Measurements from ENCODE around the gene VAV1.
"Not testable (repeated sequence)": the region's sequence is repeated elsewhere in the genome, so short reads cannot be mapped to it uniquely, and the experiment has no call there.

VAV1 gene

DNA sequence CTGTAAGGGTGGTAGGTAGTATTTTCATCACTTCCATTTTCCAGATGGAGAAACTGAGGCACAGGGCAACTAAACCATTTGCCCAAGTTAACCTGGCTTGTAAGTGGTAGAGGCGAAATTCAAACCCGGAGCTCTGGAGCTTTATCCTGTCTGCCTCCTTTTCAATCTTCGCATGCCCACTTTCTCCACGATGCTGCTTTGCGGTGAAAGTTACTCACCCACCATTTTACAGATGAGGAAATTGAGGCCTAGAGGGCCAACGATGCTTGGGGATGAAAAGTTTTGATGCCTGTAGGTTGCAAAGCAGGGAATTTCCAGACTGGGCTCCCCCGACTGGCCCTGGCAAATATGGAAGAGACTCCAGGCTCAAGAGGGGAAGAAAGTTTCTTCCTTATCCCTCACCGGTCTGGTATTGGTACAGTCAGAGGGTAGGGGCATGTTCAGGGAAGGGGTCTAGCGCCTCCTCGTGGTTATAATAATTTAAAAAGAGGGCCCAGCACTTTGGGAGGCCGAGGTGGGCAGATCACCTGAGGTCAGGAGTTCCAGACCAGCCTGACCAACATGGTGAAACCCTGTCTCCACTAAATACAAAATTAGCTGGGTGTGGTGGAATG is 3.4 kb upstream of the VAV1 start:
- Histone ChIP-seq H3K27me3 (ENCODE audit: insufficient read depth, low read depth, severe bottlenecking) (peaks cover 14% of the 10 kb centered on the region), H3K36me3 (no peaks in the 10 kb centered on the region), H3K27ac (no peak overlapping the region), H3K4me3 (ENCODE audit: low read depth, low read length) (no peak overlapping the region), H3K9me3 (ENCODE audit: severe bottlenecking) (no peaks in the 10 kb centered on the region)
- TF ChIP-seq, protein P1, sequence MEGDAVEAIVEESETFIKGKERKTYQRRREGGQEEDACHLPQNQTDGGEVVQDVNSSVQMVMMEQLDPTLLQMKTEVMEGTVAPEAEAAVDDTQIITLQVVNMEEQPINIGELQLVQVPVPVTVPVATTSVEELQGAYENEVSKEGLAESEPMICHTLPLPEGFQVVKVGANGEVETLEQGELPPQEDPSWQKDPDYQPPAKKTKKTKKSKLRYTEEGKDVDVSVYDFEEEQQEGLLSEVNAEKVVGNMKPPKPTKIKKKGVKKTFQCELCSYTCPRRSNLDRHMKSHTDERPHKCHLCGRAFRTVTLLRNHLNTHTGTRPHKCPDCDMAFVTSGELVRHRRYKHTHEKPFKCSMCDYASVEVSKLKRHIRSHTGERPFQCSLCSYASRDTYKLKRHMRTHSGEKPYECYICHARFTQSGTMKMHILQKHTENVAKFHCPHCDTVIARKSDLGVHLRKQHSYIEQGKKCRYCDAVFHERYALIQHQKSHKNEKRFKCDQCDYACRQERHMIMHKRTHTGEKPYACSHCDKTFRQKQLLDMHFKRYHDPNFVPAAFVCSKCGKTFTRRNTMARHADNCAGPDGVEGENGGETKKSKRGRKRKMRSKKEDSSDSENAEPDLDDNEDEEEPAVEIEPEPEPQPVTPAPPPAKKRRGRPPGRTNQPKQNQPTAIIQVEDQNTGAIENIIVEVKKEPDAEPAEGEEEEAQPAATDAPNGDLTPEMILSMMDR (IDR thresholded peaks at IDR 0.05; ENCODE audit: low read depth, low read length), result peak; percentile 39; the same call in 1 of the 2 replicates
- no peak for DNase-seq

DNA sequence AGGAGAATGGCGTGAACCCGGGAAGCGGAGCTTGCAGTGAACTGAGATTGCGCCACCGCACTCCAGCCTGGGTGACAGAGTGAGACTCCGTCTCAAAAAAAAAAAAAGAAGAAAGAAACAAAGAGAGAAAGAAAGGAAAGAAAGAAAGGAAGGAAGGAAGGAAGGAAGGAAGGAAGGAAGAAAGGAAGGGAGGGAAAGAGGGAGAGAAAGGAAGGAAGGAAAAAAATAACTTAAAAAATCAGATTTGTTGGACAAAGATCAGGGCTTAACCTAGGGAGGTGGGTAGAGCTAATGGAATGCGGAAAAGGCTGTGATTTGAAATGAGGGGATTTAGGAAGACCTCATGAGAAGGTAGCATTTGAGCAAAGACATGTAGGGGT is 870 bp upstream of the VAV1 start:
- H3K4me3 ChIP-seq (ENCODE audit: low read depth, low read length); H3K27me3 ChIP-seq (ENCODE audit: insufficient read depth, low read depth, severe bottlenecking); H3K27ac ChIP-seq; H3K36me3 ChIP-seq; H3K9me3 ChIP-seq (ENCODE audit: severe bottlenecking); DNase-seq: not testable (repeated sequence)

DNA sequence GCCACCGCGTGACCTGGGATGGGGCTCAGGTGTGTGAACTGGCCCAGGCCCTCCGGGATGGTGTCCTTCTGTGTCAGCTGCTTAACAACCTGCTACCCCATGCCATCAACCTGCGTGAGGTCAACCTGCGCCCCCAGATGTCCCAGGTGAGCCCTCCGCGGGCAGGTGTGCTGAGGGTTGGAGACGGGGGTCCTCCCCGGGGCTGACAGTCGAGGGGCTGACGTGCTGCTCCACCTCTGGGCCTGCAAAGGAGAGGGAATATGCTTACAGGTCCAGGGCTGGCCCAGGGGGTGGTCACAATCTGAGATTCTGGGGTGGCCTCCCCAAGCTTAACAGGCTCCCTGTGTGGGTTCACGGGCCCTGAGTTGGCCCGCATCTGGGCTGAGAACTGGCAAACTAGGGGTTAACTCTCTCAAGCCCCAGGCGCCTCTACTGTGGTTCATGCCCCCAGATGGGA is 386 bp downstream of the VAV1 start:
- no peaks in the 10 kb centered on the region for H3K9me3 ChIP-seq (ENCODE audit: severe bottlenecking)
- peaks cover 3% of the 10 kb centered on the region for H3K27me3 ChIP-seq (ENCODE audit: insufficient read depth, low read depth, severe bottlenecking)
- H3K27ac ChIP-seq, result no peak overlapping the region
- TF ChIP-seq, protein P1 (IDR thresholded peaks at IDR 0.05; ENCODE audit: low read depth, low read length), result no peak
- no peaks in the 10 kb centered on the region for H3K36me3 ChIP-seq
- no peak for DNase-seq
- no peak overlapping the region for H3K4me3 ChIP-seq (ENCODE audit: low read depth, low read length)

DNA sequence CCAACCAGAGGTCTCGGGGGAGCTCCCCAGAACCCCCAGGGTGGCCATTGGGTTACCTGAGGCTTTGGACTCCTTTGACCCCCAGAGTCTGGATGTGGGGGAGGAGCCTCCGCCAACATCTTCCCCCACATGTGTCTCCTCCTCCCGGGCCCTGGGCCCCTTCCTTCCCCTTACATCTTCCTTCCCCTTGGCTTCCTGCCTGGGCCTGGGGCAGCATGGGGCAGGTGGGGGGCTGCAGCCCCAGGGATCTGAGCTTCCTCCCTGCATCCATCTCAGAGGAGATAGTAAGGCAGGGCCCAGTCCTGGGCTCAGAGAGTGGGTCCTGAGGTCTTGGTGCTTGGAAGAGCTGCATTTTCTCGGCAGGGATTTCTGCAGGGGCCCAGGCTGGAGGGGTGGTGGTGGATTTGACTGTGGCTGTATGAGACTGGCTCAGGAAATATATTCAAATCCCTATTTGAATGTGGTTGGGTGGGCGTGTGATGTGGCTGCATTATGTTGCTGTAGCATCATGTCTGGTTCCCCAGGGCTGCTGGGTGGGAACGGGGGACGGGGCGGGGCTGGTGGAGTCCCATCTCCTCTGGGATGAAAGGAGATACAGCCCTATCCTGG is 919 bp downstream of the VAV1 start:
- TF ChIP-seq, protein P1 (IDR thresholded peaks at IDR 0.05; ENCODE audit: low read depth, low read length), result no peak
- Histone ChIP-seq H3K27ac (no peak overlapping the region), H3K9me3 (ENCODE audit: severe bottlenecking) (no peaks in the 10 kb centered on the region), H3K36me3 (no peaks in the 10 kb centered on the region), H3K27me3 (ENCODE audit: insufficient read depth, low read depth, severe bottlenecking) (no peaks in the 10 kb centered on the region), H3K4me3 (ENCODE audit: low read depth, low read length) (no peak overlapping the region)
- no peak for DNase-seq

DNA sequence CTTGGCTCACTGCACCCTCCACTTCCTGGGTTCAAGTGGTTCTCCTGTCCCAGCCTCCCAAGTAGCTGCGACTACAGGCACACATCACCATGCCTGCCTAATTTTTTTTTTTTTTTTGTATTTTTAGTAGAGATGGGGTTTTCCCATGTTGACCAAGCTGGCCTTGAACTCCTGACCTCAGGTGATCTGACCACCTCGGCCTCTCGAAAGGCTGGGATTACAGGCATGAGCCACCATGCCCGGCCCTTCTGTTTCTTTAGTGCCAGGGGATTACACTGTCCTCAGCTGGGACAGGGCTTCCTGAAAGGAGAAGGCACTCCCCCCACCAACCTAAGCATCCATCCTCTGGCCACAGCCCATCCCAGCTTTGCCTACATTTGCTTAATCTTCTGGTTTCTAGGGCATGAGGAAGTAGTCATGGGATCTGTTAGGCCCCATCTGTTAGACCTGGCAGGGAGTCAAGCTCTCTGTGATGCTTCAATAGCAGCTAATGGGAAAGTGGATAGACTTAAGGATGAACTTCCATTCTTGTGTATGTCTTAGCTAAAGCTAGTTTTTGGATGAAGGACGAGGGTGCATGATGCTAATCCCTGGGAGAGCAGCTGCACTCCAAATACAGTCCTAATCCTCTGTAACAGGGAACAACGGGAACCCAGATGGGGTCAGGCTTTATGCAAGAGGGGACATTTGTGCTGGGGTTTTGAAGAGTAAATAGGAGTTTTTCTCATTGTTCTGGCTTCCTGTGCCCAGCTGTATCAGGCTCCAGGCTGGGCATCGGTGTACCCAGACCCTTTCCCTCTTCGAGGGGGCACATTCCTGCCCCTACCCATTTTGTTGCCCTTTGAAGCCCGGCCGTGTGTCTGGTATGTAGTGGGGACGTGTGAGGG is 2.6 kb downstream of the VAV1 start:
- Histone ChIP-seq H3K27ac (no peak overlapping the region), H3K36me3 (no peaks in the 10 kb centered on the region), H3K27me3 (ENCODE audit: insufficient read depth, low read depth, severe bottlenecking) (no peaks in the 10 kb centered on the region), H3K4me3 (ENCODE audit: low read depth, low read length) (no peak overlapping the region), H3K9me3 (ENCODE audit: severe bottlenecking) (no peaks in the 10 kb centered on the region)
- TF ChIP-seq, protein P1 (IDR thresholded peaks at IDR 0.05; ENCODE audit: low read depth, low read length), result no peak
- DNase-seq, result peak; percentile 25

DNA sequence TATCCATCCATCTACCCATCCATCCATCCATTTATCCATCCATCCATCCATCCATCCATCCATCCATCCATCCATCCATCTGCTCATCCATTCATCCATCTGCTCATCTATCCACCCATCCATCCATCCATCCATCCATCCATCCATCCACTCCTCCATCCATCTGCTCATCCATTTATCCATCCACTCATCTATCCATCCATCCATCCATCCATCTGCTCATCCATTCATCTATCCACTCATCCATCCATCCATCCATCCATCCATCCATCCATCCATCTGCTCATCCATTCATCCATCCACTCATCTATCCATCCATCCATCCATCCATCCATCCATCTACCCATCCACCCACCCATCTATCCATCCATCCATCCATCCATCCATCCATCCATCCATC is 3.5 kb downstream of the VAV1 start:
- not testable (repeated sequence) for DNase-seq; H3K9me3 ChIP-seq (ENCODE audit: severe bottlenecking); H3K27me3 ChIP-seq (ENCODE audit: insufficient read depth, low read depth, severe bottlenecking); H3K36me3 ChIP-seq; H3K4me3 ChIP-seq (ENCODE audit: low read depth, low read length); H3K27ac ChIP-seq
